ENCODE results near the gene SNX25. TPM values are rescaled to one million over a fixed set of nuclear protein-coding genes. Genes with fewer than 3 reads are reported as not detected.

Gene SNX25
- total and polyA plus RNA-seq, 2 donors (not counting 1 experiment from before 2014, with no cell fraction given), result 12.0 to 77.6 TPM

- ChIA-PET CTCF (no interaction called here), POLR2A (no interaction called here)
- no peaks in the 10 kb centered on the region for H3K27me3 Mint-ChIP-seq
- H3K4me3 Mint-ChIP-seq, result no peak overlapping the region
- H4K20me1 ChIP-seq (ENCODE audit: control insufficient read depth, insufficient read depth, low read length, poor library complexity, severe bottlenecking), result peaks cover 19% of the 10 kb centered on the region
- DNase-seq (no peak), ATAC-seq (ENCODE audit: low read depth) (no peak)
- TF ChIP-seq CTCF (IDR thresholded peaks at IDR 0.05) (no peak), EZH2 (IDR thresholded peaks at IDR 0.05; ENCODE audit: borderline replicate concordance, insufficient read depth, low read depth, low read length, poor library complexity, severe bottlenecking) (no peak)
- H3K9me3 ChIP-seq (ENCODE audit: control extremely low read depth in 1 of 3, control insufficient read depth in 2 of 3, insufficient read depth in 1 of 3, low read length in 2 of 3), result no peaks in the 10 kb centered on the region
- no CpG with 5 or more reads among the region's 4 CpGs for WGBS (ENCODE audit: insufficient coverage)
- peaks cover 0 to 23% of the 10 kb centered on the region in 2 experiments for H3K36me3 ChIP-seq (replicated peaks in 1 of 2; ENCODE audit: control extremely low read depth in 1 of 2, control insufficient read depth in 1 of 2, extremely low read depth in 1 of 2, insufficient read depth in 2 of 2, low read length in 1 of 2)
- intact Hi-C loops (cut with micrococcal nuclease), result loop anchor here (5.0 kb wide), 1 partner anchor 57 kb away; no protein-coding TSS in a partner anchor
- H3K4me2 ChIP-seq (replicated peaks; ENCODE audit: low read depth, low read length, poor library complexity, severe bottlenecking), result no peak overlapping the region
- H3K4me1 ChIP-seq (ENCODE audit: control insufficient read depth in 2 of 2, insufficient read depth in 2 of 2, low read length in 2 of 2), result peaks cover 8 to 14% of the 10 kb centered on the region in 2 donors
- no peak overlapping the region for H2AFZ ChIP-seq (ENCODE audit: insufficient read depth, low read depth, low read length, poor library complexity, severe bottlenecking)
- no peak overlapping the region for H3K27ac Mint-ChIP-seq
- no peaks in the 10 kb centered on the region for H3K27me3 ChIP-seq (replicated peaks in 1 of 4; ENCODE audit: control extremely low read depth in 1 of 4, control insufficient read depth in 3 of 4, insufficient read depth in 4 of 4, low read length in 3 of 4)
- H3K4me1 Mint-ChIP-seq, result peaks cover 16% of the 10 kb centered on the region
- H3K4me3 ChIP-seq (ENCODE audit: control extremely low read depth in 1 of 5, extremely low read depth in 1 of 5, insufficient read depth in 1 of 5, low read depth in 2 of 5, low read length in 4 of 5), result no peak overlapping the region
- peaks cover 70% of the 10 kb centered on the region for H3K79me2 ChIP-seq (ENCODE audit: control insufficient read depth, insufficient read depth, low read length)
- H3K9ac ChIP-seq (ENCODE audit: low read length), result no peak overlapping the region
- no peaks in the 10 kb centered on the region for H3K9me3 Mint-ChIP-seq (ENCODE audit: insufficient read depth)
- H3K27ac ChIP-seq (ENCODE audit: low read length in 2 of 2), result no peak overlapping the region
Measured at GRCh38 chr4:185269286-185269685, 59.9 kb downstream of the SNX25 start.

- peaks cover 19% of the 10 kb centered on the region for H4K20me1 ChIP-seq (ENCODE audit: control insufficient read depth, insufficient read depth, low read length, poor library complexity, severe bottlenecking)
- ATAC-seq (ENCODE audit: low read depth), result no peak
- Mint-ChIP-seq H3K27me3 (no peaks in the 10 kb centered on the region), H3K27ac (no peak overlapping the region), H3K4me1 (peaks cover 12% of the 10 kb centered on the region), H3K4me3 (no peak overlapping the region), H3K9me3 (ENCODE audit: insufficient read depth) (no peaks in the 10 kb centered on the region)
- no peaks in the 10 kb centered on the region for H3K9me3 ChIP-seq (ENCODE audit: control extremely low read depth in 1 of 3, control insufficient read depth in 2 of 3, insufficient read depth in 1 of 3, low read length in 2 of 3)
- peaks cover 70% of the 10 kb centered on the region for H3K79me2 ChIP-seq (ENCODE audit: control insufficient read depth, insufficient read depth, low read length)
- no peak overlapping the region for H3K4me2 ChIP-seq (replicated peaks; ENCODE audit: low read depth, low read length, poor library complexity, severe bottlenecking)
- peaks cover 8 to 11% of the 10 kb centered on the region in 2 donors for H3K4me1 ChIP-seq (ENCODE audit: control insufficient read depth in 2 of 2, insufficient read depth in 2 of 2, low read length in 2 of 2)
- DNase-seq, result no peak
- no peak overlapping the region for H2AFZ ChIP-seq (ENCODE audit: insufficient read depth, low read depth, low read length, poor library complexity, severe bottlenecking)
- H3K27ac ChIP-seq (ENCODE audit: low read length in 2 of 2), result no peak overlapping the region
- no peak for TF ChIP-seq EZH2 (IDR thresholded peaks at IDR 0.05; ENCODE audit: borderline replicate concordance, insufficient read depth, low read depth, low read length, poor library complexity, severe bottlenecking)
- no peak for TF ChIP-seq CTCF (IDR thresholded peaks at IDR 0.05)
- 100% methylated on average over 3 of the region's 5 CpGs for WGBS (ENCODE audit: insufficient coverage)
- ChIA-PET CTCF (interaction anchor here (0.5 to 0.8 kb wide), 2 partner anchors 28 to 61 kb away, joined by 3 read pairs; partner anchors contain the start of gene SNX25), POLR2A (no interaction called here)
- no peaks in the 10 kb centered on the region for H3K27me3 ChIP-seq (replicated peaks in 1 of 4; ENCODE audit: control extremely low read depth in 1 of 4, control insufficient read depth in 3 of 4, insufficient read depth in 4 of 4, low read length in 3 of 4)
- intact Hi-C loops (cut with micrococcal nuclease), result no loop called here
- H3K9ac ChIP-seq (ENCODE audit: low read length), result no peak overlapping the region
- H3K36me3 ChIP-seq (replicated peaks in 1 of 2; ENCODE audit: control extremely low read depth in 1 of 2, control insufficient read depth in 1 of 2, extremely low read depth in 1 of 2, insufficient read depth in 2 of 2, low read length in 1 of 2), result peaks cover 1 to 23% of the 10 kb centered on the region in 2 experiments
- H3K4me3 ChIP-seq (ENCODE audit: control extremely low read depth in 1 of 5, extremely low read depth in 1 of 5, insufficient read depth in 1 of 5, low read depth in 2 of 5, low read length in 4 of 5), result no peak overlapping the region
Measured at GRCh38 chr4:185270037-185270436, 60.6 kb downstream of the SNX25 start.

Data from B cell (primary cell).